K562 (cell line): ENCODE results near the gene SKOR1. TPM values are rescaled to one million over a fixed set of nuclear protein-coding genes. Genes with fewer than 3 reads are reported as not detected.

Experiments
- CBFA2T2 ChIP-seq: fragments of 450-650 bp; conservative IDR thresholded peaks from 2 replicates; pipeline ENCODE4 v1.6.1; 2017; ENCODE audit warnings: mild to moderate bottlenecking
- CC2D1A ChIP-seq: fragments of 450-650 bp; IDR thresholded peaks from 2 replicates; pipeline ENCODE4 v1.6.1; 2017; ENCODE audit warnings: mild to moderate bottlenecking
- GATAD2B ChIP-seq: fragments of 450-650 bp; IDR thresholded peaks from 2 replicates; pipeline ENCODE4 v1.6.1; 2017; ENCODE audit warnings: mild to moderate bottlenecking, borderline replicate concordance
- NUFIP1 ChIP-seq: fragments of 450-650 bp; IDR thresholded peaks from 2 replicates; pipeline ENCODE4 v1.6.1; 2018; ENCODE audit not compliant: partially characterized antibody
- SRSF7 ChIP-seq: fragments of 200-400 bp; formaldehyde crosslinking; optimal IDR thresholded peaks from 2 replicates; pipeline ENCODE3; 2017; ENCODE audit warnings: mild to moderate bottlenecking, low read depth, low read length
- ZC3H8 ChIP-seq: fragments of 450-650 bp; IDR thresholded peaks from 2 replicates; pipeline ENCODE4 v1.6.1; 2017
- ZFP30 ChIP-seq: fragments of 250-450 bp; sonication (Bioruptor Pico); IDR thresholded peaks from 2 replicates; pipeline ENCODE4 v1.8.0; 2022; ENCODE audit warnings: moderate library complexity, mild to moderate bottlenecking, inconsistent platforms, borderline replicate concordance
- ZNF584 ChIP-seq: fragments of 200-800 bp; sonication (Bioruptor generic); IDR thresholded peaks from 2 replicates; pipeline ENCODE4 v1.6.1; 2016; ENCODE audit warnings: low read depth, mild to moderate bottlenecking, missing genetic modification characterization, missing compliant biosample characterization
- polyA plus RNA-seq, 8 experiments: library from polyadenylated mRNA; depleted of rRNA in 4 of 8; stranded (reverse) in 5 of 8; unstranded in 3 of 8; fragments of >200 nt; fragmentation: Nextera tagmentation in 2 of 8; fragmentation: Illumina TruSeq in 1 of 8; extraction: Ambion mirVana in 2 of 8; extraction: Trizol in 1 of 8; gene quantifications; 2 replicates each; pipeline versions ENCODE4 v1.2.1 to v1.2.3, GENCODE V29; 2011 to 2014; ENCODE audit warnings: inconsistent platforms in 1 of 8, missing spikeins in 1 of 8
- total RNA-seq, 7 experiments: library from RNA; depleted of rRNA in 6 of 7; stranded (reverse); fragments of >200 nt in 6 of 7; fragmentation: Illumina TruSeq in 2 of 7; extraction: Trizol in 2 of 7; gene quantifications; 2 replicates each; pipeline versions ENCODE4 v1.2.1 to v1.2.3, GENCODE V29; 2011 to 2021; ENCODE audit warnings: low replicate concordance in 1 of 7
- TF ChIP-seq, protein P1 (sequence below): fragments of 250-450 bp; sonication (Bioruptor Pico); IDR thresholded peaks from 2 replicates; pipeline ENCODE4 v1.4.0; 2020; ENCODE audit warnings: mild to moderate bottlenecking, moderate library complexity, borderline replicate concordance
- TF ChIP-seq, protein P2 (sequence below): sonication (generic); formaldehyde crosslinking; IDR thresholded peaks from 2 replicates; pipeline ENCODE4 v1.5.0; 2020; ENCODE audit warnings: missing genetic modification reagents
- TF ChIP-seq, protein P3 (sequence below): IDR thresholded peaks from 2 replicates; pipeline ENCODE4 v1.6.1; 2012; ENCODE audit warnings: low read depth, low read length, improper control_type of control experiment, borderline replicate concordance
- TF ChIP-seq, protein P4 (sequence below): fragments of 250-450 bp; sonication (Bioruptor Pico); IDR thresholded peaks from 2 replicates; pipeline ENCODE4 v1.8.0; 2022; ENCODE audit warnings: moderate library complexity, mild to moderate bottlenecking, inconsistent platforms
- TF ChIP-seq, protein P5 (sequence below): fragments of 450-650 bp; IDR thresholded peaks from 2 replicates; pipeline ENCODE4 v1.6.1; 2016; ENCODE audit warnings: low read depth

Gene SKOR1
- total and polyA plus RNA-seq, 9 of the 15 experiments (the other 6 are each of a cell fraction or from before 2014, with no cell fraction given): 0.04 to 0.41 (median 0.09) TPM; not detected in 3

DNA sequence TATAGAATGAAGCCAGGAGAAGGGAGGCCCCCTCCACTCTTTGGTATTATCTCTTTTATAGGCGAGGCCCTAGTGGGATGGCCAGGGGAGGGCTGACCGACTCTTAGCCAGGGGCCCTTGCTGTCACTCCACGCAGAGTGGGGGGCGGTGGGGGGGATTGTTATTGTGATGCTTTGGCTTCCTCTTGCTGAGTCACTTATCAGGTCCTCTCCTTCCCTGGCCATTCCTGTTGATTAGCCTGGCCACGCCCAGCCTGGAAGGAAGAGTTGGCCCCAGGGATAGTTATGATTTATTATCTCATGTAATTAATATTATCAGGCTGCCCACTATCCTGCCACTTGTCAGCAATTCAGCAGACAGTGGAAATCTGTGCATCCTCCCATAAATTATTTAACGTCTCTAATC lies 25.5 kb upstream of the SKOR1 start (continued):
- TF ChIP-seq, protein P1, sequence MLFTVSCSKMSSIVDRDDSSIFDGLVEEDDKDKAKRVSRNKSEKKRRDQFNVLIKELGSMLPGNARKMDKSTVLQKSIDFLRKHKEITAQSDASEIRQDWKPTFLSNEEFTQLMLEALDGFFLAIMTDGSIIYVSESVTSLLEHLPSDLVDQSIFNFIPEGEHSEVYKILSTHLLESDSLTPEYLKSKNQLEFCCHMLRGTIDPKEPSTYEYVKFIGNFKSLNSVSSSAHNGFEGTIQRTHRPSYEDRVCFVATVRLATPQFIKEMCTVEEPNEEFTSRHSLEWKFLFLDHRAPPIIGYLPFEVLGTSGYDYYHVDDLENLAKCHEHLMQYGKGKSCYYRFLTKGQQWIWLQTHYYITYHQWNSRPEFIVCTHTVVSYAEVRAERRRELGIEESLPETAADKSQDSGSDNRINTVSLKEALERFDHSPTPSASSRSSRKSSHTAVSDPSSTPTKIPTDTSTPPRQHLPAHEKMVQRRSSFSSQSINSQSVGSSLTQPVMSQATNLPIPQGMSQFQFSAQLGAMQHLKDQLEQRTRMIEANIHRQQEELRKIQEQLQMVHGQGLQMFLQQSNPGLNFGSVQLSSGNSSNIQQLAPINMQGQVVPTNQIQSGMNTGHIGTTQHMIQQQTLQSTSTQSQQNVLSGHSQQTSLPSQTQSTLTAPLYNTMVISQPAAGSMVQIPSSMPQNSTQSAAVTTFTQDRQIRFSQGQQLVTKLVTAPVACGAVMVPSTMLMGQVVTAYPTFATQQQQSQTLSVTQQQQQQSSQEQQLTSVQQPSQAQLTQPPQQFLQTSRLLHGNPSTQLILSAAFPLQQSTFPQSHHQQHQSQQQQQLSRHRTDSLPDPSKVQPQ (CRISPR knock-in tag): no peak
- TF ChIP-seq NUFIP1 (no peak), SRSF7 (no peak), ZNF584 (CRISPR knock-in tag) (no peak), ZFP30 (CRISPR knock-in tag) (no peak), CBFA2T2 (peak; percentile 63), CC2D1A (no peak), GATAD2B (peak; percentile 34; the same call in 1 of the 2 replicates), ZC3H8 (no peak)
- TF ChIP-seq, protein P2, sequence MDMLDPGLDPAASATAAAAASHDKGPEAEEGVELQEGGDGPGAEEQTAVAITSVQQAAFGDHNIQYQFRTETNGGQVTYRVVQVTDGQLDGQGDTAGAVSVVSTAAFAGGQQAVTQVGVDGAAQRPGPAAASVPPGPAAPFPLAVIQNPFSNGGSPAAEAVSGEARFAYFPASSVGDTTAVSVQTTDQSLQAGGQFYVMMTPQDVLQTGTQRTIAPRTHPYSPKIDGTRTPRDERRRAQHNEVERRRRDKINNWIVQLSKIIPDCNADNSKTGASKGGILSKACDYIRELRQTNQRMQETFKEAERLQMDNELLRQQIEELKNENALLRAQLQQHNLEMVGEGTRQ (CRISPR knock-in tag): no peak
- TF ChIP-seq, protein P3, sequence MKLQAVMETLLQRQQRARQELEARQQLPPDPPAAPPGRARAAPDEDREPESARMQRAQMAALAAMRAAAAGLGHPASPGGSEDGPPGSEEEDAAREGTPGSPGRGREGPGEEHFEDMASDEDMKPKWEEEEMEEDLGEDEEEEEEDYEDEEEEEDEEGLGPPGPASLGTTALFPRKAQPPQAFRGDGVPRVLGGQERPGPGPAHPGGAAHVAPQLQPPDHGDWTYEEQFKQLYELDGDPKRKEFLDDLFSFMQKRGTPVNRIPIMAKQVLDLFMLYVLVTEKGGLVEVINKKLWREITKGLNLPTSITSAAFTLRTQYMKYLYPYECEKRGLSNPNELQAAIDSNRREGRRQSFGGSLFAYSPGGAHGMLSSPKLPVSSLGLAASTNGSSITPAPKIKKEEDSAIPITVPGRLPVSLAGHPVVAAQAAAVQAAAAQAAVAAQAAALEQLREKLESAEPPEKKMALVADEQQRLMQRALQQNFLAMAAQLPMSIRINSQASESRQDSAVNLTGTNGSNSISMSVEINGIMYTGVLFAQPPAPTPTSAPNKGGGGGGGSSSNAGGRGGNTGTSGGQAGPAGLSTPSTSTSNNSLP: 0 out of 2 replicates have a peak, but pooled peaks have one; percentile 31
- TF ChIP-seq, protein P4, sequence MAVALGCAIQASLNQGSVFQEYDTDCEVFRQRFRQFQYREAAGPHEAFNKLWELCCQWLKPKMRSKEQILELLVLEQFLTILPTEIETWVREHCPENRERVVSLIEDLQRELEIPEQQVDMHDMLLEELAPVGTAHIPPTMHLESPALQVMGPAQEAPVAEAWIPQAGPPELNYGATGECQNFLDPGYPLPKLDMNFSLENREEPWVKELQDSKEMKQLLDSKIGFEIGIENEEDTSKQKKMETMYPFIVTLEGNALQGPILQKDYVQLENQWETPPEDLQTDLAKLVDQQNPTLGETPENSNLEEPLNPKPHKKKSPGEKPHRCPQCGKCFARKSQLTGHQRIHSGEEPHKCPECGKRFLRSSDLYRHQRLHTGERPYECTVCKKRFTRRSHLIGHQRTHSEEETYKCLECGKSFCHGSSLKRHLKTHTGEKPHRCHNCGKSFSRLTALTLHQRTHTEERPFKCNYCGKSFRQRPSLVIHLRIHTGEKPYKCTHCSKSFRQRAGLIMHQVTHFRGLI (CRISPR knock-in tag): no peak
- TF ChIP-seq, protein P5, sequence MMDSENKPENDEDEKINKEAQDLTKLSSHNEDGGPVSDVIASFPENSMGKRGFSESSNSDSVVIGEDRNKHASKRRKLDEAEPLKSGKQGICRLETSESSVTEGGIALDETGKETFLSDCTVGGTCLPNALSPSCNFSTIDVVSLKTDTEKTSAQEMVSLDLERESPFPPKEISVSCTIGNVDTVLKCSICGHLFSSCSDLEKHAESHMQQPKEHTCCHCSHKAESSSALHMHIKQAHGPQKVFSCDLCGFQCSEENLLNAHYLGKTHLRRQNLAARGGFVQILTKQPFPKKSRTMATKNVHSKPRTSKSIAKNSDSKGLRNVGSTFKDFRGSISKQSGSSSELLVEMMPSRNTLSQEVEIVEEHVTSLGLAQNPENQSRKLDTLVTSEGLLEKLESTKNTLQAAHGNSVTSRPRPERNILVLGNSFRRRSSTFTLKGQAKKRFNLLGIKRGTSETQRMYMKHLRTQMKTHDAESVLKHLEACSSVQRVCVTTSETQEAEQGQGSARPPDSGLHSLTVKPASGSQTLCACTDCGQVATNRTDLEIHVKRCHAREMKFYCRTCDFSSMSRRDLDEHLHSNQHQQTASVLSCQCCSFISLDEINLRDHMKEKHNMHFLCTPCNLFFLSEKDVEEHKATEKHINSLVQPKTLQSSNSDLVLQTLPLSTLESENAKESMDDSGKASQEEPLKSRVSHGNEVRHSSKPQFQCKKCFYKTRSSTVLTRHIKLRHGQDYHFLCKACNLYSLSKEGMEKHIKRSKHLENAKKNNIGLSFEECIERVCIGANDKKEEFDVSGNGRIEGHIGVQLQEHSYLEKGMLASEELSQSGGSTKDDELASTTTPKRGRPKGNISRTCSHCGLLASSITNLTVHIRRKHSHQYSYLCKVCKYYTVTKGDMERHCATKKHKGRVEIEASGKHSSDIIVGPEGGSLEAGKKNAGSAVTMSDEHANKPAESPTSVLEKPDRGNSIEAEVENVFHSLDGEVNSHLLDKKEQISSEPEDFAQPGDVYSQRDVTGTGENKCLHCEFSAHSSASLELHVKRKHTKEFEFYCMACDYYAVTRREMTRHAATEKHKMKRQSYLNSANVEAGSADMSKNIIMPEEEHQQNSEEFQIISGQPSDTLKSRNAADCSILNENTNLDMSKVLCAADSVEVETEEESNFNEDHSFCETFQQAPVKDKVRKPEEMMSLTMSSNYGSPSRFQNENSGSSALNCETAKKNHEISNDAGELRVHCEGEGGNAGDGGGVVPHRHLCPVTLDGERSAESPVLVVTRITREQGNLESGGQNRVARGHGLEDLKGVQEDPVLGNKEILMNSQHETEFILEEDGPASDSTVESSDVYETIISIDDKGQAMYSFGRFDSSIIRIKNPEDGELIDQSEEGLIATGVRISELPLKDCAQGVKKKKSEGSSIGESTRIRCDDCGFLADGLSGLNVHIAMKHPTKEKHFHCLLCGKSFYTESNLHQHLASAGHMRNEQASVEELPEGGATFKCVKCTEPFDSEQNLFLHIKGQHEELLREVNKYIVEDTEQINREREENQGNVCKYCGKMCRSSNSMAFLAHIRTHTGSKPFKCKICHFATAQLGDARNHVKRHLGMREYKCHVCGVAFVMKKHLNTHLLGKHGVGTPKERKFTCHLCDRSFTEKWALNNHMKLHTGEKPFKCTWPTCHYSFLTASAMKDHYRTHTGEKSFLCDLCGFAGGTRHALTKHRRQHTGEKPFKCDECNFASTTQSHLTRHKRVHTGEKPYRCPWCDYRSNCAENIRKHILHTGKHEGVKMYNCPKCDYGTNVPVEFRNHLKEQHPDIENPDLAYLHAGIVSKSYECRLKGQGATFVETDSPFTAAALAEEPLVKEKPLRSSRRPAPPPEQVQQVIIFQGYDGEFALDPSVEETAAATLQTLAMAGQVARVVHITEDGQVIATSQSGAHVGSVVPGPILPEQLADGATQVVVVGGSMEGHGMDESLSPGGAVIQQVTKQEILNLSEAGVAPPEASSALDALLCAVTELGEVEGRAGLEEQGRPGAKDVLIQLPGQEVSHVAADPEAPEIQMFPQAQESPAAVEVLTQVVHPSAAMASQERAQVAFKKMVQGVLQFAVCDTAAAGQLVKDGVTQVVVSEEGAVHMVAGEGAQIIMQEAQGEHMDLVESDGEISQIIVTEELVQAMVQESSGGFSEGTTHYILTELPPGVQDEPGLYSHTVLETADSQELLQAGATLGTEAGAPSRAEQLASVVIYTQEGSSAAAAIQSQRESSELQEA: no peak
